ENCODE data around the gene FAM120B. TPM values are rescaled to one million over a fixed set of nuclear protein-coding genes. Genes with fewer than 3 reads are reported as not detected.
"Not testable (repeated sequence)": the region's sequence is repeated elsewhere in the genome, so short reads cannot be mapped to it uniquely, and the experiment has no call there.

The FAM120B gene
- total RNA-seq, 1 experiment from 2014 or later: 6.0 TPM

- DNase-seq (ENCODE audit: extremely low read depth, low read depth): no peak
Observed at GRCh38 chr6:170375661-170376060, 69.1 kb downstream of the FAM120B start.

- DNase-seq (ENCODE audit: extremely low read depth, low read depth): no peak
Observed at GRCh38 chr6:170376386-170377043, 70.0 kb downstream of the FAM120B start.

DNA sequence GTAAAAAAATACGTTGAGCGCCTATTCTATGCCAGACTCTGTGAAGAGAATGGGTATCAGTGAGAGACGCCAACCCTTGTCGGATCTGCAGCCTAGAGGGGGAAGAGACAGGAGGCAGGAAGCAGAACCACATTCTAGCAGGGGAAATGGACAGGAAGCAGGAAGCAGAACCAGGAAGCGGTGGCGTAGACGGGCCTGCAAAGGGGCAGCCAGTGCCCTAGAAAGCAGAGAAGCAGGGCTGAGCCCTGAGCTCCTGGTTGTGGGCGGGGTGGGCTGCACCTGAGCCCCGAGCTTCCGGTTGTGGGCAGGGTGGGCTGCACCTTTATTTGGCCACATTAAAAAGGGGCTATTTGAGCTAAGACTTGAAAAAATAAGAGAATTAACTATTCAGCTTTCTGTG is 71.9 kb downstream of the FAM120B start:
- DNase-seq (ENCODE audit: extremely low read depth, low read depth): no peak

DNA sequence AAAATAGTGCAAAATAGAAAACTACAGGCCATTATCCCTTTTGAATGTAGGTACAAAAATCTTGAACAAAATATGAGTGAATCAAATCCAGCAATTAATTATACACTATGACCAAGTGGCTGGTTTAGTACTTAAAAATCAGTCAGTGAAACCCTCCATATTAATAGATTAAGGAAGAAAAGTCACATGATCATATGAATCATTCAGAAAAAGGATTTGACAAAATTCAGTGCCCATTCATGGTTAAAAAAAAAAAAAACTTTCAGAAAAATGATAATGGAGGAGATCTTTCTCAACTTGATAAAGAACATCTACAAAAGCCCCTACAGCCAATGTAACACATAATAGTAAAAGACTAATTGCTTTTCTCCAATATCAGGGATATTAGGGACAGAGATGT is 75.0 kb downstream of the FAM120B start:
- no peak for DNase-seq (ENCODE audit: extremely low read depth, low read depth)

- no peak for DNase-seq (ENCODE audit: extremely low read depth, low read depth)
Observed at GRCh38 chr6:170383466-170384035, 77.0 kb downstream of the FAM120B start.

DNA sequence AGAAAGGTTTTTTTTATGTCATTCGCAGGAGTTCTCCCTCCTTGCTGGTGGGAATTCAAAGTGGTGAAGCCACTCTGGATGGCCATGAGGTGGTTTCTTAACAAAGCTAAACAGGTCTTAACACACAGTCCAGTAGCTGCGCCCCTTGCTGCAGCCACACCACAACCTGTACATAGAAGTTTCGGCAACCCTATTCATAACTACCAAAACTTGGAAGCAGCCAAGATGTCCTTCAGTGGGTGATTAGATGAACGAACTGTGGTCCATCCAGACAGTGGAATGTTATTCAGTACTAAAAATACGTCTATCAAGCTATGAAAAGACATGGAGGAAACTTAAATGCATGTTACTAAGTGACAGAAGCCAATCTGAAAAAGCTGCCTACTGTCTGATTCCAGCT is 78.9 kb downstream of the FAM120B start:
- DNase-seq (ENCODE audit: extremely low read depth, low read depth): no peak

- DNase-seq (ENCODE audit: extremely low read depth, low read depth): no peak
Observed at GRCh38 chr6:170388113-170388512, 81.6 kb downstream of the FAM120B start.

DNA sequence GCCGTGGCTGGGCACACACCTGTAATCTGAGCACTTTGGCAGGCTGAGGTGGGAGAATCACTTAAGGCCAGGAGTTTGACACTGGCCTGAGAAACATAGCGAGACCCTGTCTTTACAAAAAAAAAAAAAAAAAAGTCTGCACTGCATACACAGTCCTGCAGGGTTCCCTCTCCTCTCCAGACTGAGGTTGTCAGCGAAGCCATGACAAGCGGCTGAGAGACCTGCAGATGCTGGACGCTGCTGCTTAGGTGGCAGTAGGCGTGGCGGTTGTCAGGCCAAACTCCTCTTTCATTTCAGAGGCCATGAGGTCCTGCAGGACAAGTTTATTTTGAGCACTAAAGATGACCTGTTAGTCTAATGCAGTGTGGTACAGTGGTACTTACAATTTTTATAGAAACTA is 86.5 kb downstream of the FAM120B start:
- no peak for DNase-seq (ENCODE audit: extremely low read depth, low read depth)

DNA sequence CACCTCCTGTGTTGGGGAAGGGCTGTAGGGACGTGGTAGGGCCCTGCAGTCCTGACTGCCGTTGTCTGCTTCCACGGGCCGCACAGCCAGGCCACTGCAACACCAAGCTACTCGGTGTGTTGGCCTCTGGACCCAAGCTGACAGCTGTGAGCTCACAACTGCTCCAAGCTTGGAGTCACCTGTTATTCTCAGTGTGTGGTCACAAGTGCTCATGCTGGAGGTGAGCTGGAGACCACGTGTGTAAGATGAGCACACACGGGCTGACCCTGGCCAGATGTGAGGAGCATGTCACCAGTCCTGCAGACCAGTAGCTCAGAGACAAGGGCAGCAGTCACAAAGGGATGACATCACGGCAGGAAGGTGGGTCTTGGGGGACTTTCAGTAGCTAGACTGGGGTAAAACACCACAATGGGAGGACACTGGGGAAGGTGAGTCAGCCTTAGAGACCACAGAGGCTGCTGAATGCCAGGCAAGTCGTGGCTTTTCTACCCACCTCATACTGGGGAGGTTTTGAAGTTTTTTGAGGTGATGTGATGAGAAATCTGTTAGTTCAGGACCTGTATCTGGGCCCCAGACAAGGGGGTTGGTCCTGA is 87.3 kb downstream of the FAM120B start:
- DNase-seq (ENCODE audit: extremely low read depth, low read depth): no peak

GRCh38 chr6:170394980-170395379 is 88.4 kb downstream of the FAM120B start:
- DNase-seq (ENCODE audit: extremely low read depth, low read depth): no peak

DNA sequence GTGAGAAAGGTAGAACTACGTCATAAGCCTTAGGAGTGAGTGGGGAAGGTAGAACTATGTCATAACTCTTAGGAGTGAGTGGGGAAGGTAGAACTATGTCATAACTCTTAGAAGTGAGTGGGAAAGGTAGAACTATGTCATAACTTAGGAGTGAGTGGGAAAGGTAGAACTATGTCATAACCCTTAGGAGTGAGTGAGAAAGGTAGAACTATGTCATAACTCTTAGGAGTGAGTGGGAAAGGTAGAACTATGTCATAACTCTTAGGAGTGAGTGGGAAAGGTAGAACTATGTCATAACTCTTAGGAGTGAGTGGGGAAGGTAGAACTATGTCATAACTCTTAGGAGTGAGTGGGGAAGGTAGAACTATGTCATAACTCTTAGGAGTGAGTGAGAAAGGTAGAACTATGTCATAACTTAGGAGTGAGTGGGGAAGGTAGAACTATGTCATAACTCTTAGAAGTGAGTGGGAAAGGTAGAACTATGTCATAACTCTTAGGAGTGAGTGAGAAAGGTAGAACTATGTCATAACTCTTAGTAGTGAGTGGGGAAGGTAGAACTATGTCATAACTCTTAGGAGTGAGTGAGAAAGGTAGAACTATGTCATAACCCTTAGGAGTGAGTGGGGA is 92.3 kb downstream of the FAM120B start:
- DNase-seq (ENCODE audit: extremely low read depth, low read depth): not testable (repeated sequence)

DNA sequence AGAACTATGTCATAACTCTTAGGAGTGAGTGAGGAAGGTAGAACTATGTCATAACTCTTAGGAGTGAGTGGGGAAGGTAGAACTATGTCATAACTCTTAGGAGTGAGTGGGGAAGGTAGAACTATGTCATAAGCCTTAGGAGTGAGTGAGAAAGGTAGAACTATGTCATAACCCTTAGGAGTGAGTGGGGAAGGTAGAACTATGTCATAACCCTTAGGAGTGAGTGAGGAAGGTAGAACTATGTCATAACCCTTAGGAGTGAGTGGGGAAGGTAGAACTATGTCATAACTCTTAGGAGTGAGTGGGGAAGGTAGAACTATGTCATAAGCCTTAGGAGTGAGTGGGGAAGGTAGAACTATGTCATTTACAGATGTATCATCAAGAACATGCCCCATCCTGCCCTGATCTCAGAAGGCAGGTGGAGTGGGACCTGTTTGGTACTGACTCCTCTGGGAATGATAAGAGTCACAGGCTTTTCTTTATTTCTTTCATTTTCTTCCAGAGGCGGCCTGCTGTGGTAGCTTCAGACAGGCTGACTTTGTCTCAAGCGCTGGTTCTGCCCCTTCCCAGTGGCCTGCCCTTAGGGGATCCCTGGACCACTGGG is 93.5 kb downstream of the FAM120B start:
- not testable (repeated sequence) for DNase-seq (ENCODE audit: extremely low read depth, low read depth)

GRCh38 chr6:170402318-170403040 is 95.9 kb downstream of the FAM120B start:
- no peak for DNase-seq (ENCODE audit: extremely low read depth, low read depth)

DNA sequence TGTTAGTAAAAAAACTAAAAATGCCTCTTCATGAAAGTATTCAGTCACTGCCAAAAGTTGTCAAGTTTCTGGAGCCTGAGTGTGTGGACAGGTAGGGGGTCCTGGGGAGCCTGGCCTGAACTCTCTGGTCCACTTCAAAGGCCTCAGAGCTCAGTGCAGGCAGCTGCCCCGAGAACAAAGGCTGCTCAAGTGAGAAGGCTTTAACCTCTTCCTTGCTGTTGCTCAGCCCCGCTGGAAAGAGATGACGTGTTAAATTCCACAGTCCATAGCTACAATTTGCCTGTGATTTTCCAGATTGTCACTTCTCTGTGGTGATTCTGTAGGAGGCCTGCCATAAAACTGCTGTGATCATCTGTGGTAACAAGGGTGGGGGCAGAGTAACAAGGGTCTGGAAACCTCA is 96.9 kb downstream of the FAM120B start:
- no peak for DNase-seq (ENCODE audit: extremely low read depth, low read depth)

GRCh38 chr6:170404036-170404435 is 97.5 kb downstream of the FAM120B start:
- DNase-seq (ENCODE audit: extremely low read depth, low read depth): no peak

GRCh38 chr6:170404697-170405096 is 98.1 kb downstream of the FAM120B start:
- no peak for DNase-seq (ENCODE audit: extremely low read depth, low read depth)

DNA sequence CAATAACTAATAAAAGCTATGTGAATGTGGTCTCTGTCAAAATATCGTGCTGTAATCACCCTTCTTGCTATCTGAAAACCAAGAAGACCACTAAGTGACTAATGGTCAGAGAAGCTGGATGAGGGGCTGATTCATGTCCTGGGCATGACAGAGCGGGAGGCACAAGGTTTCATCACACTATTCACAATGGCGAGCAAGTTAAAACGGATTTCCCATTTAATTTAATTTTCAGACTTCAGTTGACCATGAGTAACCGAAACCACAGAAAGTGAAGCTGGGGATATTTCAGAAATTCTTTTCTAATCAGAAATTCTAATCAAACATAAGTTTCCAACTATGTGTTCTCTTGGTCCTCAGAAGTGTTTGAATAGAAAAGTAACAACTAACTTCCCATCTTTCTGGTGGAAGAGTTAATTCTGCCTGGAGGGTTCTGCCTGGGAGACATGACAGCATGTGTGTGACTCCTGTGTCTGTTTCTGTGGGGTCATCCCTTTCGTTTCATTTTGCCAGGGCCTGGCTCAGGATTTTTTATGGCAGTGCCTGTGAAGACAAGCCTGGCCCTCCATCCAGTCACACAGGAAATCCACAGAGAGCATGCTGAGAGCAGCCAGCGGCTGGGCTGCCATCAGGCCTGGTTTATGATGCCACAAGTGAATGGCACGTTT is 98.9 kb downstream of the FAM120B start:
- no peak for DNase-seq (ENCODE audit: extremely low read depth, low read depth)

GRCh38 chr6:170407200-170407599 is 100.6 kb downstream of the FAM120B start:
- DNase-seq (ENCODE audit: extremely low read depth, low read depth): no peak

DNA sequence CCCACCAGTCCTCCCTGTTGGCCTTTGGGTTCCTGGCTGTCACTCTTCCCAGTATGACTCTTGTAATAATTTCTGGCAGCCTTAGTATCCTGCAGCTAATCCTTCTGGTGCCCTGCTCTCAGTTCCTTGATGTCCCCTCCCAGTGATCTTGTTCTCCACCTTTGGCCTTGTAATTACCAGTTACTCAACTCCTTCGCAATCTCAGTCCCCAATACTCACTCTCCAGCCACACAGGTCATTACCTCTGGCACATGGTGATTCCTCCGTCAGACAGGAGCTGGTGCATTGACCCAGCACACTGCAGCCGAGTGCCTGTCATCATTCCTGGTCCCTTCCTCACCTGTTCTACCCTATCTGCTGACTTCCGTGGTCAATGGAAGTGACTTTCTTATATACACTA is 101.4 kb downstream of the FAM120B start:
- no peak for DNase-seq (ENCODE audit: extremely low read depth, low read depth)

DNA sequence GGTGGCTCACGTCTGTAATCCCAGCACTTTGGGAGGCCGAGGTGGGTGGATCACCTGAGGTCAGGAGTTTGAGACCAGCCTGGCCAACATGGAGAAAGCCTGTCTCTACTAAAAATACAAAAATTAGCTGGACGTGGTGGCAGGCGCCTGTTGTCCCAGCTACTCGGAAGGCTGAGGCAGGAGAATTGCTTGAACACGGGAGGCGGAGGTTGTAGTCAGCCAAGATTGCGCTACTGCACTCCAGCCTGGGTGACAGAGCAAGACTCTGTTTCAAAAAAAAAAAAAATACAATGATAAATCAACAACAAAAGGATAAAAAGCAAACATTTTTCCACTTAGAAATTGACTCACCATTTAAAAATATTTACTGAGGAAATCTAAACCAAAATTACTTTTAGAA is 103.2 kb downstream of the FAM120B start:
- not testable (repeated sequence) for DNase-seq (ENCODE audit: extremely low read depth, low read depth)
